GM12878 (cell line): ENCODE results near the gene ZNF891. TPM values are rescaled to one million over a fixed set of nuclear protein-coding genes. Genes with fewer than 3 reads are reported as not detected.

ENCODE experiments used
- BMI1 ChIP-seq: fragments of 450-650 bp; IDR thresholded peaks from 2 replicates; pipeline ENCODE4 v1.6.1; 2016; ENCODE audit warnings: mild to moderate bottlenecking, moderate library complexity, borderline replicate concordance
- EED ChIP-seq: sonication (generic); IDR thresholded peaks from 2 replicates; pipeline ENCODE4 v1.6.1; 2016; ENCODE audit warnings: antibody characterized with exemption, low read depth
- ELK1 ChIP-seq: IDR thresholded peaks from 2 replicates; pipeline ENCODE4 v1.6.1; 2012; ENCODE audit warnings: low read depth, low read length, improper control_type of control experiment
- FOXM1 ChIP-seq: IDR thresholded peaks from 2 replicates; pipeline ENCODE4 v1.6.1; 2012; ENCODE audit warnings: low read depth, mild to moderate bottlenecking, inconsistent platforms, low read length, moderate library complexity
- HDAC2 ChIP-seq: fragments of 200-600 bp; sonication (generic); IDR thresholded peaks from 2 replicates; pipeline ENCODE4 v1.6.1; 2017
- KAT2A ChIP-seq: conservative IDR thresholded peaks from 2 replicates; pipeline ENCODE4 v1.6.1; 2011; ENCODE audit warnings: low read depth, low read length; ENCODE audit not compliant: control insufficient read depth
- MLLT1 ChIP-seq: fragments of 450-650 bp; IDR thresholded peaks from 2 replicates; pipeline ENCODE4 v1.6.1; 2016; ENCODE audit warnings: mild to moderate bottlenecking
- MYB ChIP-seq: fragments of 150-350 bp; IDR thresholded peaks from 2 replicates; pipeline ENCODE4 v1.6.1; 2014; ENCODE audit warnings: mild to moderate bottlenecking, low read depth, low read length, borderline replicate concordance
- NR2C2 ChIP-seq: IDR thresholded peaks from 2 replicates; pipeline ENCODE4 v1.6.1; 2011; ENCODE audit warnings: borderline replicate concordance, low read depth; ENCODE audit not compliant: control insufficient read depth, insufficient read length
- PAX8 ChIP-seq: fragments of 450-650 bp; IDR thresholded peaks from 2 replicates; pipeline ENCODE4 v1.6.1; 2017; ENCODE audit warnings: mild to moderate bottlenecking, moderate library complexity
- PBX3 ChIP-seq: IDR thresholded peaks from 2 replicates; pipeline ENCODE4 v1.6.1; 2011; ENCODE audit warnings: mild to moderate bottlenecking, low read depth, low read length, moderate library complexity; ENCODE audit not compliant: insufficient replicate concordance
- PKNOX1 ChIP-seq: fragments of 450-650 bp; IDR thresholded peaks from 2 replicates; pipeline ENCODE4 v1.6.1; 2016; ENCODE audit warnings: mild to moderate bottlenecking
- POLR2AphosphoS2 ChIP-seq: IDR thresholded peaks from 2 replicates; pipeline ENCODE4 v1.6.1; 2011; ENCODE audit warnings: low read depth, mild to moderate bottlenecking, low read length, improper control_type of control experiment, moderate library complexity
- RUNX3 ChIP-seq: IDR thresholded peaks from 2 replicates; pipeline ENCODE4 v1.6.1; 2012; ENCODE audit warnings: low read length, inconsistent platforms
- SP1 ChIP-seq: IDR thresholded peaks from one replicate; pipeline ENCODE4 v1.6.1; 2011; ENCODE audit warnings: low read depth, low read length
- SREBF2 ChIP-seq: IDR thresholded peaks from 2 replicates; pipeline ENCODE4 v1.6.1; 2012; ENCODE audit warnings: mild to moderate bottlenecking, low read length
- TCF3 ChIP-seq: IDR thresholded peaks from 2 replicates; pipeline ENCODE4 v1.6.1; 2012; ENCODE audit warnings: low read depth, mild to moderate bottlenecking, low read length, borderline replicate concordance; ENCODE audit not compliant: insufficient read depth
- ZBTB4 ChIP-seq: fragments of 450-650 bp; formaldehyde crosslinking; IDR thresholded peaks from 2 replicates; pipeline ENCODE4 v1.4.0; 2022; ENCODE audit warnings: mild to moderate bottlenecking, moderate library complexity
- ZBTB40 ChIP-seq: fragments of 450-650 bp; IDR thresholded peaks from 2 replicates; pipeline ENCODE4 v1.6.1; 2016; ENCODE audit warnings: mild to moderate bottlenecking, moderate library complexity, borderline replicate concordance
- polyA plus RNA-seq, 11 experiments: library from polyadenylated mRNA; depleted of rRNA in 4 of 11; unstranded in 6 of 11; stranded (reverse) in 5 of 11; fragments of >200 nt; fragmentation: Nextera tagmentation in 4 of 11; fragmentation: Illumina TruSeq in 1 of 11; extraction: Ambion mirVana in 4 of 11; extraction: Trizol in 1 of 11; gene quantifications; 1 replicate in 1 of 11; 2 replicates in 10 of 11; pipeline versions ENCODE4 v1.2.1 to v1.2.3, GENCODE V29; 2011 to 2016; ENCODE audit warnings: inconsistent platforms in 2 of 11, missing spikeins in 2 of 11, low read depth in 1 of 11
- total RNA-seq, 4 experiments: library from RNA; depleted of rRNA in 3 of 4; stranded (reverse); fragments of >200 nt in 3 of 4; fragmentation: Illumina TruSeq in 1 of 4; extraction: Trizol in 1 of 4; gene quantifications; 2 replicates each; pipeline versions ENCODE4 v1.2.1 to v1.2.3, GENCODE V29; 2013 to 2021

ZNF891 gene
- total and polyA plus RNA-seq, 10 of the 15 experiments (the other 5 are each of a cell fraction or from before 2014, with no cell fraction given) = 0.20 to 1.1 (median 0.69) TPM

GRCh38 chr12:133080026-133080367 is 50.1 kb downstream of the ZNF891 start (continued):
- TF ChIP-seq ZBTB4 (CRISPR knock-in tag) (no peak), ZBTB40 (peak; percentile 89), EED (no peak), MLLT1 (no peak), ELK1 (peak; percentile 76; the same call in 1 of the 2 replicates), FOXM1 (no peak), PAX8 (no peak), PKNOX1 (peak; percentile 34; the same call in 1 of the 2 replicates), SREBF2 (no peak), NR2C2 (no peak), SP1 (peak; percentile 90), HDAC2 (no peak), POLR2AphosphoS2 (no peak), BMI1 (no peak), KAT2A (no peak), PBX3 (no peak), RUNX3 (no peak), MYB (no peak), TCF3 (no peak)
